Activated CD8-positive, alpha-beta T cell treated with anti-CD3 and anti-CD28 coated beads for 36 hours (primary cell): ENCODE results near the gene NCS1. TPM values are rescaled to one million over a fixed set of nuclear protein-coding genes. Genes with fewer than 3 reads are reported as not detected.

ENCODE experiments used
- ATAC-seq: fragments of 200-7000 bp; cut with Tn5 transposase; one replicate; pipeline ENCODE4 v1.10.0; 2021; ENCODE audit warnings: mild to moderate bottlenecking, moderate library complexity
- CTCF ChIA-PET: fragments of 350-600 bp; sonication (Branson Sonifier 250); formaldehyde crosslinking; loops from one replicate; lab custom pipeline; 2021; ENCODE audit warnings: antibody characterized with exemption; lab: Charles Lee
- POLR2A ChIA-PET: fragments of 350-600 bp; sonication (Branson Sonifier 250); formaldehyde crosslinking; loops from one replicate; lab custom pipeline; 2021; ENCODE audit warnings: antibody characterized with exemption; lab: Charles Lee
- DNase-seq: peaks from one replicate; pipeline ENCODE4 v3.0.0-alpha.2; 2020
- H3K27ac Mint-ChIP-seq: one replicate; pipeline ENCODE4 v1.8.0; 2021; ENCODE audit warnings: mild to moderate bottlenecking, mixed read lengths
- H3K27me3 Mint-ChIP-seq: one replicate; pipeline ENCODE4 v1.8.0; 2021; ENCODE audit warnings: mixed read lengths
- H3K36me3 Mint-ChIP-seq: one replicate; pipeline ENCODE4 v1.8.0; 2021; ENCODE audit warnings: low read depth, mixed read lengths
- H3K4me1 Mint-ChIP-seq: one replicate; pipeline ENCODE4 v1.8.0; 2021; ENCODE audit warnings: low read depth, mixed read lengths
- H3K4me3 Mint-ChIP-seq: one replicate; pipeline ENCODE4 v1.8.0; 2021; ENCODE audit warnings: mild to moderate bottlenecking, moderate library complexity, mixed read lengths
- H3K9me3 Mint-ChIP-seq: one replicate; pipeline ENCODE4 v1.8.0; 2021; ENCODE audit warnings: mixed read lengths
- intact Hi-C: fragments of 100-400 bp; cut with micrococcal nuclease; formaldehyde crosslinking; loops from one replicate; pipeline ENCODE4 v1.10.0; 2022
- total RNA-seq, 2 experiments: library from RNA; stranded (reverse); gene quantifications; one replicate each; pipeline ENCODE4 v1.2.3, GENCODE V29; 2021
- TF ChIP-seq, protein P1 (sequence below): fragments of 200-600 bp; IDR thresholded peaks from one replicate; pipeline ENCODE4 v1.8.0; 2022; ENCODE audit warnings: antibody characterized with exemption, mild to moderate bottlenecking

The NCS1 gene
- 10 to 100 TPM; 21.2 to 21.3 TPM for total RNA-seq

GRCh38 chr9:130172161-130172857 is at the start of gene NCS1:
Gene NCS1, plus strand, starts transcription at chr9:130172404. Its CDS starts 260 bp downstream, at chr9:130172664.
- ChIA-PET CTCF (interaction anchor here (1.1 to 5.6 kb wide), 2 partner anchors 31 to 65 kb away, joined by 3 to 25 read pairs; no protein-coding TSS in a partner anchor), POLR2A (interaction anchor here (0.6 to 1.5 kb wide), 2 partner anchors 10 to 44 kb away, joined by 4 read pairs; no protein-coding TSS in a partner anchor)
- DNase-seq (peak; percentile 59), ATAC-seq (peak; percentile 82)
- Mint-ChIP-seq H3K4me1 (peaks cover 11% of the 10 kb centered on the region), H3K36me3 (no peaks in the 10 kb centered on the region), H3K9me3 (no peaks in the 10 kb centered on the region), H3K4me3 (peak within 1 kb of the TSS; percentile 70), H3K27ac (no peak within 1 kb of the TSS), H3K27me3 (peaks cover 16% of the 10 kb centered on the region)
- intact Hi-C loops = no loop called here
- TF ChIP-seq, protein P1, sequence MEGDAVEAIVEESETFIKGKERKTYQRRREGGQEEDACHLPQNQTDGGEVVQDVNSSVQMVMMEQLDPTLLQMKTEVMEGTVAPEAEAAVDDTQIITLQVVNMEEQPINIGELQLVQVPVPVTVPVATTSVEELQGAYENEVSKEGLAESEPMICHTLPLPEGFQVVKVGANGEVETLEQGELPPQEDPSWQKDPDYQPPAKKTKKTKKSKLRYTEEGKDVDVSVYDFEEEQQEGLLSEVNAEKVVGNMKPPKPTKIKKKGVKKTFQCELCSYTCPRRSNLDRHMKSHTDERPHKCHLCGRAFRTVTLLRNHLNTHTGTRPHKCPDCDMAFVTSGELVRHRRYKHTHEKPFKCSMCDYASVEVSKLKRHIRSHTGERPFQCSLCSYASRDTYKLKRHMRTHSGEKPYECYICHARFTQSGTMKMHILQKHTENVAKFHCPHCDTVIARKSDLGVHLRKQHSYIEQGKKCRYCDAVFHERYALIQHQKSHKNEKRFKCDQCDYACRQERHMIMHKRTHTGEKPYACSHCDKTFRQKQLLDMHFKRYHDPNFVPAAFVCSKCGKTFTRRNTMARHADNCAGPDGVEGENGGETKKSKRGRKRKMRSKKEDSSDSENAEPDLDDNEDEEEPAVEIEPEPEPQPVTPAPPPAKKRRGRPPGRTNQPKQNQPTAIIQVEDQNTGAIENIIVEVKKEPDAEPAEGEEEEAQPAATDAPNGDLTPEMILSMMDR = no peak

GRCh38 chr9:130122456-130122855 is 49.7 kb upstream of the NCS1 start:
- DNase-seq = no peak
- Mint-ChIP-seq H3K9me3 (no peaks in the 10 kb centered on the region), H3K4me3 (no peak overlapping the region), H3K36me3 (peaks cover 29% of the 10 kb centered on the region), H3K27me3 (no peaks in the 10 kb centered on the region), H3K4me1 (peaks cover 24% of the 10 kb centered on the region), H3K27ac (no peak overlapping the region)
- TF ChIP-seq, protein P1 = no peak
- ChIA-PET CTCF (interaction anchor here (0.9 to 1.7 kb wide), 3 partner anchors 14 to 120 kb away, joined by 3 to 8 read pairs (median 4); no protein-coding TSS in a partner anchor), POLR2A (no interaction called here)
- intact Hi-C loops = no loop called here
- no peak for ATAC-seq

GRCh38 chr9:130124085-130124860 is 47.9 kb upstream of the NCS1 start:
- peaks cover 36% of the 10 kb centered on the region for H3K4me1 Mint-ChIP-seq
- ATAC-seq (no peak), DNase-seq (no peak)
- H3K4me3 Mint-ChIP-seq = no peak overlapping the region
- ChIA-PET CTCF (interaction anchor here (1.0 to 1.7 kb wide), 3 partner anchors 17 to 200 kb away, joined by 3 to 6 read pairs (median 5); no protein-coding TSS in a partner anchor), POLR2A (interaction anchor here (1.2 to 1.9 kb wide), 2 partner anchors 8 to 12 kb away, joined by 3 to 7 read pairs; no protein-coding TSS in a partner anchor)
- TF ChIP-seq, protein P1 = no peak
- intact Hi-C loops = no loop called here
- H3K27me3 Mint-ChIP-seq = no peaks in the 10 kb centered on the region
- peaks cover 36% of the 10 kb centered on the region for H3K36me3 Mint-ChIP-seq
- peaks cover 1% of the 10 kb centered on the region for H3K9me3 Mint-ChIP-seq
- no peak overlapping the region for H3K27ac Mint-ChIP-seq

DNA sequence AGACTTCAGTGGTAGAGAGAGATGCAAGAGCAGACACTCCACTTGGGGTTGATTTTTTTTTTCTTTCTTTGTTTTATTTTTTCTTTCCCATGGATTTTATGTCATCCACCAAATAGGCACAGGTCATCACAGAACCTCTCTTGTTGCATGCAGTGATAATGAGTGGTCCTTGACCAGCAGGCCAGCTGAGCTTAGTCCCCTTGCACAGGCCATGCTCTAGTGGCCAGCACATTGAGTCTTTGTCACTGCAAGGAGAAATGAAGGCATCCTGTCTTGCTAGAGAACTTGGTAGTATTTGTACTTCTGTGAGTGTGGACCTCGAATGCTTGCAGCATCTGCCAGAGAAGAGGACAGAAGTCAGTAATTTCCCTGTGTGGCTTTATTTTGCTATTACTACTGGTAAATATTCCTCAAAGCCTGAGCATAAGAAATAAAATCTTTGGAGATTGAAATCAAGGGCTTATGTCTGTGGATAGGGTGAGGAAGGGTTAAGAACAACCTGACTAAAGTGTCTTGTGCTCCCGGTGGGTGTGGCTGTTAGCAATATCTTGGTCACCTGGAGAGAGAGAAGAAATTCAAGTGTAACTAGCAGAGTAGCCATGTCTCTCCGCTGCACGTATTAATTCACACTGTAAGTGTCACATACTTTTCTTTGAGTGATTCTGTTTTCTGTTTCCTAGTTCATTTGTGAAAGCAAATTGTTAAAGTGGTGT is 45.3 kb upstream of the NCS1 start:
- intact Hi-C loops = loop anchor here (5.0 kb wide), 1 partner anchor 110 kb away; no protein-coding TSS in a partner anchor
- Mint-ChIP-seq H3K27ac (peak overlapping the region; percentile 99), H3K4me3 (peak overlapping the region; percentile 2), H3K4me1 (peaks cover 55% of the 10 kb centered on the region), H3K9me3 (peaks cover 1% of the 10 kb centered on the region), H3K27me3 (no peaks in the 10 kb centered on the region), H3K36me3 (peaks cover 52% of the 10 kb centered on the region)
- ChIA-PET POLR2A (interaction anchor here (4.8 kb wide), 1 partner anchor 14 kb away, joined by 65 read pairs; no protein-coding TSS in a partner anchor), CTCF (interaction anchor here (0.9 to 1.8 kb wide), 2 partner anchors 47 to 109 kb away, joined by 3 to 6 read pairs; no protein-coding TSS in a partner anchor)
- DNase-seq (no peak), ATAC-seq (no peak)
- TF ChIP-seq, protein P1 = no peak
